ENCODE data around the gene WFIKKN1.
A peak's percentile ranks its signal among the peaks of the same experiment; 100 is the strongest.

Gene WFIKKN1

DNA sequence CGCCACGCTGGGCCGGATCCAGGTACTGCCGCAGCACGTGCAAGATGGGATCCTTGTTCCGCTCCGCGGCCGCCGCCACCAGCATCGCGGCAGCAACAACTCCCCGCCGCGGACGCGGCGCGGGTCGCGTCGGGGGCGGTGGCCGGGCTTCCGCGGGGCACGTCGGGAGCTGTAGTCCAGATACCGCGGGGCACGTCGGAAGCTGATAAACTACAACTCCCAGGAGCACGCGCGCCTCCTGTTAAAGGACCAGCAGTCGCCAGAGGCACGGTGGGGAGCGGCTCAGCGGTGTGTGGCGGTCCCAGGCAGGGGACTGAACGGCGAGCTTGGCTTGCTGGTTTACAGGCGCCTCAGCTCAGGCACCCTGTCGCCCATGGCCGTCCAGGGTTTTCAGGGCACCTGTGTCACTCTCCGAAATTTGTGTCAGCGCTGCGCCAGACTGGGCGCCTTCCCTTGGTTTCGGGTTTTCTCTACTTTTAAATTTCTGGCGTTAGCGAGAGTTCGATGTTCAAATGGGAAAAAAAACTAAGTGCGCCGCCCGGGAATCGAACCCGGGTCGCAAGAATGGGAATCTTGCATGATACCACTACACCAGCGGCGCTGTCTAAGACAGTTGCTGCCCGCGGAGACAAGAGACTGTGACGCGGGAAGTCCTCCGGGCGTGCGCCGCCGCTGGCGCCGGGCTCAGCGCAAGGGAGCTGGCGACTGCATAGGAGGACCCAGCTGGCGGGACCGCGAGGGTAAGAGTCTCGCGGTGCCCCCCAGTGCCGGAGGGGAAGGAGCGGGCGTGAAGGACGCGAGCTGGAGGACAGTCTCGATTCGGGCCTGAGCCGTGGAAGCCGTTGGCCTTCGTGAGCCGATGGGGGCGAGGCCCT lies 5.7 kb downstream of the WFIKKN1 start, which contains the start of gene METTL26 (continued):
- no peak for TF ChIP-seq ZNF248 (tag by site-specific recombination; IDR thresholded peaks at IDR 0.05)
- TF ChIP-seq, protein P1, sequence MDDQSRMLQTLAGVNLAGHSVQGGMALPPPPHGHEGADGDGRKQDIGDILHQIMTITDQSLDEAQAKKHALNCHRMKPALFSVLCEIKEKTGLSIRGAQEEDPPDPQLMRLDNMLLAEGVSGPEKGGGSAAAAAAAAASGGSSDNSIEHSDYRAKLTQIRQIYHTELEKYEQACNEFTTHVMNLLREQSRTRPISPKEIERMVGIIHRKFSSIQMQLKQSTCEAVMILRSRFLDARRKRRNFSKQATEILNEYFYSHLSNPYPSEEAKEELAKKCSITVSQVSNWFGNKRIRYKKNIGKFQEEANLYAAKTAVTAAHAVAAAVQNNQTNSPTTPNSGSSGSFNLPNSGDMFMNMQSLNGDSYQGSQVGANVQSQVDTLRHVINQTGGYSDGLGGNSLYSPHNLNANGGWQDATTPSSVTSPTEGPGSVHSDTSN (CRISPR knock-in tag; IDR thresholded peaks at IDR 0.05), result peak; percentile 81
- no peak for TF ChIP-seq ZNF670 (tag by site-specific recombination; IDR thresholded peaks at IDR 0.05; ENCODE audit: low read depth)
- no peak for TF ChIP-seq ZNF416 (tag by site-specific recombination; IDR thresholded peaks at IDR 0.05)
- no peak for TF ChIP-seq ZNF677 (tag by site-specific recombination; IDR thresholded peaks at IDR 0.05)
- TF ChIP-seq, protein P2, sequence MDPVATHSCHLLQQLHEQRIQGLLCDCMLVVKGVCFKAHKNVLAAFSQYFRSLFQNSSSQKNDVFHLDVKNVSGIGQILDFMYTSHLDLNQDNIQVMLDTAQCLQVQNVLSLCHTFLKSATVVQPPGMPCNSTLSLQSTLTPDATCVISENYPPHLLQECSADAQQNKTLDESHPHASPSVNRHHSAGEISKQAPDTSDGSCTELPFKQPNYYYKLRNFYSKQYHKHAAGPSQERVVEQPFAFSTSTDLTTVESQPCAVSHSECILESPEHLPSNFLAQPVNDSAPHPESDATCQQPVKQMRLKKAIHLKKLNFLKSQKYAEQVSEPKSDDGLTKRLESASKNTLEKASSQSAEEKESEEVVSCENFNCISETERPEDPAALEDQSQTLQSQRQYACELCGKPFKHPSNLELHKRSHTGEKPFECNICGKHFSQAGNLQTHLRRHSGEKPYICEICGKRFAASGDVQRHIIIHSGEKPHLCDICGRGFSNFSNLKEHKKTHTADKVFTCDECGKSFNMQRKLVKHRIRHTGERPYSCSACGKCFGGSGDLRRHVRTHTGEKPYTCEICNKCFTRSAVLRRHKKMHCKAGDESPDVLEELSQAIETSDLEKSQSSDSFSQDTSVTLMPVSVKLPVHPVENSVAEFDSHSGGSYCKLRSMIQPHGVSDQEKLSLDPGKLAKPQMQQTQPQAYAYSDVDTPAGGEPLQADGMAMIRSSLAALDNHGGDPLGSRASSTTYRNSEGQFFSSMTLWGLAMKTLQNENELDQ (tag by site-specific recombination; IDR thresholded peaks at IDR 0.05; ENCODE audit: low read depth), result no peak
- TF ChIP-seq, protein P3, sequence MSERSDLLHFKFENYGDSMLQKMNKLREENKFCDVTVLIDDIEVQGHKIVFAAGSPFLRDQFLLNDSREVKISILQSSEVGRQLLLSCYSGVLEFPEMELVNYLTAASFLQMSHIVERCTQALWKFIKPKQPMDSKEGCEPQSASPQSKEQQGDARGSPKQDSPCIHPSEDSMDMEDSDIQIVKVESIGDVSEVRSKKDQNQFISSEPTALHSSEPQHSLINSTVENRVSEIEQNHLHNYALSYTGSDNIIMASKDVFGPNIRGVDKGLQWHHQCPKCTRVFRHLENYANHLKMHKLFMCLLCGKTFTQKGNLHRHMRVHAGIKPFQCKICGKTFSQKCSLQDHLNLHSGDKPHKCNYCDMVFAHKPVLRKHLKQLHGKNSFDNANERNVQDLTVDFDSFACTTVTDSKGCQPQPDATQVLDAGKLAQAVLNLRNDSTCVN (tag by site-specific recombination; optimal IDR thresholded peaks at IDR 0.05), result peak; percentile 95
- no peak for TF ChIP-seq ZNF121 (tag by site-specific recombination; IDR thresholded peaks at IDR 0.05)
- TF ChIP-seq ZNF629 (tag by site-specific recombination; IDR thresholded peaks at IDR 0.05), result peak; percentile 78
- 0 out of 2 replicates have a peak, but pooled peaks have one; percentile 42 for TF ChIP-seq ZNF785 (tag by site-specific recombination; IDR thresholded peaks at IDR 0.05)
- no peak for TF ChIP-seq ZNF366 (tag by site-specific recombination; conservative IDR thresholded peaks at IDR 0.05)
- peak; percentile 93 for TF ChIP-seq ZBTB17 (tag by site-specific recombination; IDR thresholded peaks at IDR 0.05)
- TF ChIP-seq, protein P4, sequence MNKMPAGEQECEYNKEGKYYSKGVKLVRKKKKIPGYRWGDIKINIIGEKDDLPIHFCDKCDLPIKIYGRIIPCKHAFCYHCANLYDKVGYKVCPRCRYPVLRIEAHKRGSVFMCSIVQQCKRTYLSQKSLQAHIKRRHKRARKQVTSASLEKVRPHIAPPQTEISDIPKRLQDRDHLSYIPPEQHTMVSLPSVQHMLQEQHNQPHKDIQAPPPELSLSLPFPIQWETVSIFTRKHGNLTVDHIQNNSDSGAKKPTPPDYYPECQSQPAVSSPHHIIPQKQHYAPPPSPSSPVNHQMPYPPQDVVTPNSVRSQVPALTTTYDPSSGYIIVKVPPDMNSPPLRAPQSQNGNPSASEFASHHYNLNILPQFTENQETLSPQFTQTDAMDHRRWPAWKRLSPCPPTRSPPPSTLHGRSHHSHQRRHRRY (tag by site-specific recombination; IDR thresholded peaks at IDR 0.05), result 0 out of 2 replicates have a peak, but pooled peaks have one; percentile 86
- TF ChIP-seq, protein P5, sequence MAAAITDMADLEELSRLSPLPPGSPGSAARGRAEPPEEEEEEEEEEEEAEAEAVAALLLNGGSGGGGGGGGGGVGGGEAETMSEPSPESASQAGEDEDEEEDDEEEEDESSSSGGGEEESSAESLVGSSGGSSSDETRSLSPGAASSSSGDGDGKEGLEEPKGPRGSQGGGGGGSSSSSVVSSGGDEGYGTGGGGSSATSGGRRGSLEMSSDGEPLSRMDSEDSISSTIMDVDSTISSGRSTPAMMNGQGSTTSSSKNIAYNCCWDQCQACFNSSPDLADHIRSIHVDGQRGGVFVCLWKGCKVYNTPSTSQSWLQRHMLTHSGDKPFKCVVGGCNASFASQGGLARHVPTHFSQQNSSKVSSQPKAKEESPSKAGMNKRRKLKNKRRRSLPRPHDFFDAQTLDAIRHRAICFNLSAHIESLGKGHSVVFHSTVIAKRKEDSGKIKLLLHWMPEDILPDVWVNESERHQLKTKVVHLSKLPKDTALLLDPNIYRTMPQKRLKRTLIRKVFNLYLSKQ (tag by site-specific recombination; IDR thresholded peaks at IDR 0.05; ENCODE audit: borderline replicate concordance), result no peak
- TF ChIP-seq, protein P6, sequence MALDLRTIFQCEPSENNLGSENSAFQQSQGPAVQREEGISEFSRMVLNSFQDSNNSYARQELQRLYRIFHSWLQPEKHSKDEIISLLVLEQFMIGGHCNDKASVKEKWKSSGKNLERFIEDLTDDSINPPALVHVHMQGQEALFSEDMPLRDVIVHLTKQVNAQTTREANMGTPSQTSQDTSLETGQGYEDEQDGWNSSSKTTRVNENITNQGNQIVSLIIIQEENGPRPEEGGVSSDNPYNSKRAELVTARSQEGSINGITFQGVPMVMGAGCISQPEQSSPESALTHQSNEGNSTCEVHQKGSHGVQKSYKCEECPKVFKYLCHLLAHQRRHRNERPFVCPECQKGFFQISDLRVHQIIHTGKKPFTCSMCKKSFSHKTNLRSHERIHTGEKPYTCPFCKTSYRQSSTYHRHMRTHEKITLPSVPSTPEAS (tag by site-specific recombination; IDR thresholded peaks at IDR 0.05), result peak; percentile 43; the same call in 1 of the 2 replicates
- TF ChIP-seq ZNF169 (tag by site-specific recombination; IDR thresholded peaks at IDR 0.05), result no peak
- TF ChIP-seq, protein P7, sequence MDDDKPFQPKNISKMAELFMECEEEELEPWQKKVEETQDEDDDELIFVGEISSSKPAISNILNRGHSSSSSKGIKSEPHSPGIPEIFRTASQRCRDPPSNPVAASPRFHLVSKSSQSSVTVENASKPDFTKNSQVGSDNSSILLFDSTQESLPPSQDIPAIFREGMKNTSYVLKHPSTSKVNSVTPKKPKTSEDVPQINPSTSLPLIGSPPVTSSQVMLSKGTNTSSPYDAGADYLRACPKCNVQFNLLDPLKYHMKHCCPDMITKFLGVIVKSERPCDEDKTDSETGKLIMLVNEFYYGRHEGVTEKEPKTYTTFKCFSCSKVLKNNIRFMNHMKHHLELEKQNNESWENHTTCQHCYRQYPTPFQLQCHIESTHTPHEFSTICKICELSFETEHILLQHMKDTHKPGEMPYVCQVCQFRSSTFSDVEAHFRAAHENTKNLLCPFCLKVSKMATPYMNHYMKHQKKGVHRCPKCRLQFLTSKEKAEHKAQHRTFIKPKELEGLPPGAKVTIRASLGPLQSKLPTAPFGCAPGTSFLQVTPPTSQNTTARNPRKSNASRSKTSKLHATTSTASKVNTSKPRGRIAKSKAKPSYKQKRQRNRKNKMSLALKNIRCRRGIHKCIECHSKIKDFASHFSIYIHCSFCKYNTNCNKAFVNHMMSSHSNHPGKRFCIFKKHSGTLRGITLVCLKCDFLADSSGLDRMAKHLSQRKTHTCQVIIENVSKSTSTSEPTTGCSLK (tag by site-specific recombination; IDR thresholded peaks at IDR 0.05), result no peak
- peak; percentile 63 for TF ChIP-seq SP2 (tag by site-specific recombination; IDR thresholded peaks at IDR 0.05)
- TF ChIP-seq, protein P8, sequence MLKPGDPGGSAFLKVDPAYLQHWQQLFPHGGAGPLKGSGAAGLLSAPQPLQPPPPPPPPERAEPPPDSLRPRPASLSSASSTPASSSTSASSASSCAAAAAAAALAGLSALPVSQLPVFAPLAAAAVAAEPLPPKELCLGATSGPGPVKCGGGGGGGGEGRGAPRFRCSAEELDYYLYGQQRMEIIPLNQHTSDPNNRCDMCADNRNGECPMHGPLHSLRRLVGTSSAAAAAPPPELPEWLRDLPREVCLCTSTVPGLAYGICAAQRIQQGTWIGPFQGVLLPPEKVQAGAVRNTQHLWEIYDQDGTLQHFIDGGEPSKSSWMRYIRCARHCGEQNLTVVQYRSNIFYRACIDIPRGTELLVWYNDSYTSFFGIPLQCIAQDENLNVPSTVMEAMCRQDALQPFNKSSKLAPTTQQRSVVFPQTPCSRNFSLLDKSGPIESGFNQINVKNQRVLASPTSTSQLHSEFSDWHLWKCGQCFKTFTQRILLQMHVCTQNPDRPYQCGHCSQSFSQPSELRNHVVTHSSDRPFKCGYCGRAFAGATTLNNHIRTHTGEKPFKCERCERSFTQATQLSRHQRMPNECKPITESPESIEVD (tag by site-specific recombination; IDR thresholded peaks at IDR 0.05), result no peak
- TF ChIP-seq ZXDB (tag by site-specific recombination; IDR thresholded peaks at IDR 0.05), result peak; percentile 69
- TF ChIP-seq, protein P9, sequence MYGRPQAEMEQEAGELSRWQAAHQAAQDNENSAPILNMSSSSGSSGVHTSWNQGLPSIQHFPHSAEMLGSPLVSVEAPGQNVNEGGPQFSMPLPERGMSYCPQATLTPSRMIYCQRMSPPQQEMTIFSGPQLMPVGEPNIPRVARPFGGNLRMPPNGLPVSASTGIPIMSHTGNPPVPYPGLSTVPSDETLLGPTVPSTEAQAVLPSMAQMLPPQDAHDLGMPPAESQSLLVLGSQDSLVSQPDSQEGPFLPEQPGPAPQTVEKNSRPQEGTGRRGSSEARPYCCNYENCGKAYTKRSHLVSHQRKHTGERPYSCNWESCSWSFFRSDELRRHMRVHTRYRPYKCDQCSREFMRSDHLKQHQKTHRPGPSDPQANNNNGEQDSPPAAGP (tag by site-specific recombination; IDR thresholded peaks at IDR 0.05), result peak; percentile 90
- TF ChIP-seq ZNF335 (tag by site-specific recombination; conservative IDR thresholded peaks at IDR 0.05), result peak; percentile 98
- 0 out of 2 replicates have a peak, but pooled peaks have one; percentile 31 for TF ChIP-seq YY2 (tag by site-specific recombination; IDR thresholded peaks at IDR 0.05)

Data from HEK293 (cell line).